Hepatic stellate cell (primary cell): ENCODE results near the gene GYS2.

Source experiments
- DNase-seq: peaks from one replicate; pipeline ENCODE4 v3.0.0; 2011; ENCODE audit warnings: low spot score

GYS2 gene

DNA sequence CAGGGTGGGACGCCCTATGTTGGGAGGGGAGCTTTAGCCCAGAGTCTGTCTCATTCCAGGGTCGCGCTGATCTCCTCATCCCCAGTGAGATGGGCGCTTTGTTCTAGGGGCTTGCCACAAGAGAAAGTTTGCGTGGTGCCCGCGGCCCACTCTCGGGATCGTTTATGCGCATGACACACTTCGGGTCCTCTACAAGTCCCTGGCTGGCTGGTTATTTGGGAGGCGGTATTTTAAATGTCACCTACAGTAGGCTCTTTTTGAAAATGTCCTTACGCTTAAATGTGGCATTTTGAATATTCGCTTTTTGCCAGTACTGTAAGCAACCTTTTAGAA lies 102.5 kb downstream of the GYS2 start:
- peak; percentile 29 for DNase-seq

DNA sequence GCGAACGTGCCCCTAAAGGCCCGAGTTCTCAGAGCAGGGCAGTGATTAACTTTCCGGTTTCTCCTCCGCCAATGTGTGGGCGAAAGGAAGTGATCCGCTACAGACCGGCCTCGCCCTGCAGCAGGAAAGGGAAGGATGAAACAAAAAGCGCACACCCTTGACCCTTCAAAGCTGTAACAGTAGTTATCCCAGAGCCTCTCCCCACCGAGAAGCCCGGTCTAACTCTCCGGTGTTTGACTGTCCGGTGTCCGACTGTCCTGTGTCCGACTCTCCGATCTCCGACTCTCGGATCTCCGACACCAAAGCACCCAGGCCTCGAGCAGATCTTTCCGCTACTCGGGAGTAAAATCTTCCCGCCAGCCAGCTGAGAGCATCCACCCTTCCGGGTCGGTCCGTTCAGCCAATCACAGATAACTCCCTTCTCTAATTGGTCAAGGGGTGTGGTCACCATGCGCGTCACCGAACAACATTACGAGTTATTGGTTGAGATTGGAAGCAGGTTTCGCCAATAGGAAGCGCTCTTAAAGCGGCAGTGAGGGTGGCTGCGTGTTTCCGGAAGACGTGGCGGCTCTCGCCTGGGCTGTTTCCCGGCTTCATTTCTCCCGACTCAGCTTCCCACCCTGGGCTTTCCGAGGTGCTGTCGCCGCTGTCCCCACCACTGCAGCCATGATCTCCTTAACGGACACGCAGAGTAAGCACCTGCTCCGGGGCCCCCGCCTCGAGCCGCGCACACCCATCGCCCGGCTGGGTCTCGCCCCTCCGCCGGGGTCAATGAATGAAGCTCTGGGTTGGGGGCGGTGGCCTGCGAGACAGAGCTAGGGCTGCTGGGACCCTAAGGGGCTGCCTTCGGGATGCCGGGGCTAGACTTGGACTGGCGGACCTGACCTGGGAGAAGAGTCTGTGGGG lies 103.1 kb downstream of the GYS2 start, which contains the start of the genes GOLT1B and RECQL:
Gene GOLT1B, plus strand, starts transcription at position 532 of the 906 bp plus-strand sequence. Its CDS starts 135 bp downstream, at position 667.
Gene RECQL, minus strand, starts transcription at position 378 of the 906 bp plus-strand sequence. CDS start 2,065 bp downstream, outside the sequence.
- peak; percentile 93 for DNase-seq

DNA sequence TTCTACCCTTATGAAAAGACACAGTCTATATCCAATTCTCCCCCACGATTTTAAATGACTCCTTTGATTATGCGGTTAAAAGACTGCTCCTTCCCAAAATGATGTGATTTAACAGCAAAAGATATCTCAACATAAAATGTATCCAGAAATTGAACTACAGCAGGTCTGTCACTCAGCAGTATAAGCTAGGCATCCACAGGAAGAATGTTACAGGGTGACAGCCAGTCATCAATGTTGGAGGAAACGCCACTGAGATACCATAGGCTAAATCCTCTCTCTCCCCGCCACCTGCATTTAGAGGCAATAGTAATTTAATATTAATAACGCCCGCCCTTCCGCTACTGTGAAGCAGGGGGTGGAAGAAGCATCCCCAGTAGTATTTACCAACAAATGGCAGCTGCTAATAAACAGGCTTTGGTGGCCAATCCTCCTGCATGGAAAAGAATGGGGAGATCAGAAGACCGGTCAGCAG lies 103.8 kb downstream of the GYS2 start:
- DNase-seq = peak; percentile 2

DNA sequence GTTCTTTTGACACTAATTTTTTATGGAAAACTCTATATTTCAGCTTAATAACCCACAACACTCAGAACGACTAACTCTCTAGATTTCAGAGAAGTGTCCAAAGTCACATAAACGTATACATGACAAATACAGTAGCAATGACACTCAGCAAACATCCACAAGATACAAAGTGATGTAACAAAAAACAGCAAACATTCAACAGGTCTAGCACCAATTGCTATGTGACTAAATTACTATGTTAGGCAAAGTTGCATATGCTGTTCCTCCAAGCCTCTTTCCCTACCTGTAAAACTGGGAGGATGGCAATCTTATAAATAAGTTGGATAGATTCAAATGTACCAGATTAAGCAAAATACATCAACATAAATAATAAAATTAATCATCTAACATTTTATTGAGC lies 104.9 kb downstream of the GYS2 start:
- DNase-seq = no peak
